ENCODE results near the gene SEMA4A.

DNA sequence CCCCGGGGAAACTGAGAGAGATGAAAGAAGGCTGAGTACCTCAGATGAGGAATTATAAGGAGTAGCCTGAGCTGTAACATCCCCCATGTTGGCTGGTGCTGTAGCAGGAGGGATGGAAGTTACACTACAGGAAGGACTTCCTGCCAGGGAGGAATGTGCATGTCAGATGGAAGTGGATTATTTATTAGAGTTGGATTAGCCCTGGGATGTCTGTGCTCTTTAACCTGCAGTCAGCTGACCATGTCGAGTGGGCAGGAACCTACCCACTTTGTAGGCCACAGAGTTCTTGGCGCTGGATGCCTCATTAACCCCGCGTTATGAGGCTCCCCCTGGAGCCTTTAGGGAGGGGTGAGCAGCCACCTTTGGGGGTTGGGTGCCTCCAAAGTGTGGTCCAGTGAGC, 757 bp upstream of the SEMA4A start:
- no peak for TF ChIP-seq POLR2AphosphoS5 (IDR thresholded peaks at IDR 0.05)
- TF ChIP-seq, protein P1, sequence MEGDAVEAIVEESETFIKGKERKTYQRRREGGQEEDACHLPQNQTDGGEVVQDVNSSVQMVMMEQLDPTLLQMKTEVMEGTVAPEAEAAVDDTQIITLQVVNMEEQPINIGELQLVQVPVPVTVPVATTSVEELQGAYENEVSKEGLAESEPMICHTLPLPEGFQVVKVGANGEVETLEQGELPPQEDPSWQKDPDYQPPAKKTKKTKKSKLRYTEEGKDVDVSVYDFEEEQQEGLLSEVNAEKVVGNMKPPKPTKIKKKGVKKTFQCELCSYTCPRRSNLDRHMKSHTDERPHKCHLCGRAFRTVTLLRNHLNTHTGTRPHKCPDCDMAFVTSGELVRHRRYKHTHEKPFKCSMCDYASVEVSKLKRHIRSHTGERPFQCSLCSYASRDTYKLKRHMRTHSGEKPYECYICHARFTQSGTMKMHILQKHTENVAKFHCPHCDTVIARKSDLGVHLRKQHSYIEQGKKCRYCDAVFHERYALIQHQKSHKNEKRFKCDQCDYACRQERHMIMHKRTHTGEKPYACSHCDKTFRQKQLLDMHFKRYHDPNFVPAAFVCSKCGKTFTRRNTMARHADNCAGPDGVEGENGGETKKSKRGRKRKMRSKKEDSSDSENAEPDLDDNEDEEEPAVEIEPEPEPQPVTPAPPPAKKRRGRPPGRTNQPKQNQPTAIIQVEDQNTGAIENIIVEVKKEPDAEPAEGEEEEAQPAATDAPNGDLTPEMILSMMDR (IDR thresholded peaks at IDR 0.05; ENCODE audit: poor library complexity, severe bottlenecking): no peak
- TF ChIP-seq EP300 (conservative IDR thresholded peaks at IDR 0.05; ENCODE audit: poor library complexity, severe bottlenecking): no peak
- TF ChIP-seq REST (IDR thresholded peaks at IDR 0.05; ENCODE audit: borderline replicate concordance): no peak
- TF ChIP-seq RAD21 (conservative IDR thresholded peaks at IDR 0.05): no peak

Measured in neural cell (in vitro differentiated cells).